ENCODE results near the gene SYPL1. TPM values are rescaled to one million over a fixed set of nuclear protein-coding genes. Genes with fewer than 3 reads are reported as not detected.
A peak's percentile ranks its signal among the peaks of the same experiment; 100 is the strongest.

SYPL1 gene
- total and polyA plus RNA-seq, 9 of the 15 experiments (the other 6 are each of a cell fraction or from before 2014, with no cell fraction given), result 23.8 to 214 (median 70.2) TPM

DNA sequence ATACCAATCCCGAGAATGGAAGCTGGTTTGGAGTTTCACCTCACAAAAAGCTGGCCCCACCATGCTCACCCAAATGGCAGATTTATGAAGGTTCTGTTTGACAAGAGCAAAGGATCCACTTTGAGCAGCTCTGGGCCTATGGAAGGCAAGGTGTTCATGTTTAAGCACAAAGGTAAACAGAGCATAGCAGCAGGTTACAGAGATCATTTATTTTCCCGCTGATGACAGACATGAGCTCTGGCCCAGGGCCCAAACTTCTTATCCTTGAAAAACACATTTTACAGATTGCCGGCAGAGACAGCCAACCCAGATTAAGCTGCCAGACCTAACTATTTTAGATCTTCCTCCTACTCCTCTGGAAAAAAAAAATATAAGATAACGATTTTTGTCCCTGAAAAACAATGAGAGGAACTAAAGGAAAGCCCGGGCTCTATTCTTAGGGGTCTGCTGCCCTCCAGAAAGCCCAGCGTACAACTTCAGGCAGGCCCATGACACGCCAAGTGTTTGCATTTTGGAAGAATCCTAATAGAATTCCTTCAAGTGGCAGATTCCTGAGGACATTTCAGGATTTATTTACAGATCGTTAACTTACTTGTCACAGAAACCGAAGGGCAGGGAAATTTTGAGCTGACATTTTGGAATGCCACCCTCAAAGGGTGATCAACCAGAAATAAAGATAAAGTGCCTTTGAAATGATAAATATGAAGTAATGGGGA, 40.0 kb downstream of the SYPL1 start (continued):
- TF ChIP-seq, protein P1, sequence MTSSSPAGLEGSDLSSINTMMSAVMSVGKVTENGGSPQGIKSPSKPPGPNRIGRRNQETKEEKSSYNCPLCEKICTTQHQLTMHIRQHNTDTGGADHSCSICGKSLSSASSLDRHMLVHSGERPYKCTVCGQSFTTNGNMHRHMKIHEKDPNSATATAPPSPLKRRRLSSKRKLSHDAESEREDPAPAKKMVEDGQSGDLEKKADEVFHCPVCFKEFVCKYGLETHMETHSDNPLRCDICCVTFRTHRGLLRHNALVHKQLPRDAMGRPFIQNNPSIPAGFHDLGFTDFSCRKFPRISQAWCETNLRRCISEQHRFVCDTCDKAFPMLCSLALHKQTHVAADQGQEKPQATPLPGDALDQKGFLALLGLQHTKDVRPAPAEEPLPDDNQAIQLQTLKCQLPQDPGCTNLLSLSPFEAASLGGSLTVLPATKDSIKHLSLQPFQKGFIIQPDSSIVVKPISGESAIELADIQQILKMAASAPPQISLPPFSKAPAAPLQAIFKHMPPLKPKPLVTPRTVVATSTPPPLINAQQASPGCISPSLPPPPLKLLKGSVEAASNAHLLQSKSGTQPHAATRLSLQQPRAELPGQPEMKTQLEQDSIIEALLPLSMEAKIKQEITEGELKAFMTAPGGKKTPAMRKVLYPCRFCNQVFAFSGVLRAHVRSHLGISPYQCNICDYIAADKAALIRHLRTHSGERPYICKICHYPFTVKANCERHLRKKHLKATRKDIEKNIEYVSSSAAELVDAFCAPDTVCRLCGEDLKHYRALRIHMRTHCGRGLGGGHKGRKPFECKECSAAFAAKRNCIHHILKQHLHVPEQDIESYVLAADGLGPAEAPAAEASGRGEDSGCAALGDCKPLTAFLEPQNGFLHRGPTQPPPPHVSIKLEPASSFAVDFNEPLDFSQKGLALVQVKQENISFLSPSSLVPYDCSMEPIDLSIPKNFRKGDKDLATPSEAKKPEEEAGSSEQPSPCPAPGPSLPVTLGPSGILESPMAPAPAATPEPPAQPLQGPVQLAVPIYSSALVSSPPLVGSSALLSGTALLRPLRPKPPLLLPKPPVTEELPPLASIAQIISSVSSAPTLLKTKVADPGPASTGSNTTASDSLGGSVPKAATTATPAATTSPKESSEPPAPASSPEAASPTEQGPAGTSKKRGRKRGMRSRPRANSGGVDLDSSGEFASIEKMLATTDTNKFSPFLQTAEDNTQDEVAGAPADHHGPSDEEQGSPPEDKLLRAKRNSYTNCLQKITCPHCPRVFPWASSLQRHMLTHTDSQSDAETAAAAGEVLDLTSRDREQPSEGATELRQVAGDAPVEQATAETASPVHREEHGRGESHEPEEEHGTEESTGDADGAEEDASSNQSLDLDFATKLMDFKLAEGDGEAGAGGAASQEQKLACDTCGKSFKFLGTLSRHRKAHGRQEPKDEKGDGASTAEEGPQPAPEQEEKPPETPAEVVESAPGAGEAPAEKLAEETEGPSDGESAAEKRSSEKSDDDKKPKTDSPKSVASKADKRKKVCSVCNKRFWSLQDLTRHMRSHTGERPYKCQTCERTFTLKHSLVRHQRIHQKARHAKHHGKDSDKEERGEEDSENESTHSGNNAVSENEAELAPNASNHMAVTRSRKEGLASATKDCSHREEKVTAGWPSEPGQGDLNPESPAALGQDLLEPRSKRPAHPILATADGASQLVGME (CRISPR knock-in tag; IDR thresholded peaks at IDR 0.05), result no peak
- TF ChIP-seq STAT5B (CRISPR knock-in tag; IDR thresholded peaks at IDR 0.05), result no peak
- peak; percentile 68 for TF ChIP-seq FOSL1 (tag; conservative IDR thresholded peaks at IDR 0.05)
- TF ChIP-seq ZKSCAN1 (IDR thresholded peaks at IDR 0.05; ENCODE audit: low read depth, low read length), result no peak
- TF ChIP-seq, protein P2, sequence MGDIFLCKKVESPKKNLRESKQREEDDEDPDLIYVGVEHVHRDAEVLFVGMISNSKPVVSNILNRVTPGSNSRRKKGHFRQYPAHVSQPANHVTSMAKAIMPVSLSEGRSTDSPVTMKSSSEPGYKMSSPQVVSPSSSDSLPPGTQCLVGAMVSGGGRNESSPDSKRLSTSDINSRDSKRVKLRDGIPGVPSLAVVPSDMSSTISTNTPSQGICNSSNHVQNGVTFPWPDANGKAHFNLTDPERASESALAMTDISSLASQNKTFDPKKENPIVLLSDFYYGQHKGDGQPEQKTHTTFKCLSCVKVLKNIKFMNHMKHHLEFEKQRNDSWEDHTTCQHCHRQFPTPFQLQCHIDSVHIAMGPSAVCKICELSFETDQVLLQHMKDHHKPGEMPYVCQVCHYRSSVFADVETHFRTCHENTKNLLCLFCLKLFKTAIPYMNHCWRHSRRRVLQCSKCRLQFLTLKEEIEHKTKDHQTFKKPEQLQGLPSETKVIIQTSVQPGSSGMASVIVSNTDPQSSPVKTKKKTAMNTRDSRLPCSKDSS (IDR thresholded peaks at IDR 0.05; ENCODE audit: low read depth, partially characterized antibody), result no peak
- peak; percentile 98 for TF ChIP-seq HDAC2 (IDR thresholded peaks at IDR 0.05)
- TF ChIP-seq, protein P3, sequence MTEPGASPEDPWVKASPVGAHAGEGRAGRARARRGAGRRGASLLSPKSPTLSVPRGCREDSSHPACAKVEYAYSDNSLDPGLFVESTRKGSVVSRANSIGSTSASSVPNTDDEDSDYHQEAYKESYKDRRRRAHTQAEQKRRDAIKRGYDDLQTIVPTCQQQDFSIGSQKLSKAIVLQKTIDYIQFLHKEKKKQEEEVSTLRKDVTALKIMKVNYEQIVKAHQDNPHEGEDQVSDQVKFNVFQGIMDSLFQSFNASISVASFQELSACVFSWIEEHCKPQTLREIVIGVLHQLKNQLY (CRISPR knock-in tag; conservative IDR thresholded peaks at IDR 0.05), result no peak
- TF ChIP-seq, protein P4, sequence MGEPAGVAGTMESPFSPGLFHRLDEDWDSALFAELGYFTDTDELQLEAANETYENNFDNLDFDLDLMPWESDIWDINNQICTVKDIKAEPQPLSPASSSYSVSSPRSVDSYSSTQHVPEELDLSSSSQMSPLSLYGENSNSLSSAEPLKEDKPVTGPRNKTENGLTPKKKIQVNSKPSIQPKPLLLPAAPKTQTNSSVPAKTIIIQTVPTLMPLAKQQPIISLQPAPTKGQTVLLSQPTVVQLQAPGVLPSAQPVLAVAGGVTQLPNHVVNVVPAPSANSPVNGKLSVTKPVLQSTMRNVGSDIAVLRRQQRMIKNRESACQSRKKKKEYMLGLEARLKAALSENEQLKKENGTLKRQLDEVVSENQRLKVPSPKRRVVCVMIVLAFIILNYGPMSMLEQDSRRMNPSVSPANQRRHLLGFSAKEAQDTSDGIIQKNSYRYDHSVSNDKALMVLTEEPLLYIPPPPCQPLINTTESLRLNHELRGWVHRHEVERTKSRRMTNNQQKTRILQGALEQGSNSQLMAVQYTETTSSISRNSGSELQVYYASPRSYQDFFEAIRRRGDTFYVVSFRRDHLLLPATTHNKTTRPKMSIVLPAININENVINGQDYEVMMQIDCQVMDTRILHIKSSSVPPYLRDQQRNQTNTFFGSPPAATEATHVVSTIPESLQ (CRISPR knock-in tag; IDR thresholded peaks at IDR 0.05), result peak; percentile 89; the same call in 1 of the 2 replicates
- no peak for TF ChIP-seq ZZZ3 (IDR thresholded peaks at IDR 0.05)
- TF ChIP-seq POLR2H (tag; IDR thresholded peaks at IDR 0.05; ENCODE audit: low read depth), result no peak
- peak; percentile 69; the same call in 1 of the 2 replicates for TF ChIP-seq L3MBTL2 (IDR thresholded peaks at IDR 0.05)
- no peak for TF ChIP-seq ZC3H4 (CRISPR knock-in tag; IDR thresholded peaks at IDR 0.05; ENCODE audit: borderline replicate concordance)
- TF ChIP-seq ZNF668 (CRISPR knock-in tag; IDR thresholded peaks at IDR 0.05), result no peak
- peak; percentile 91 for TF ChIP-seq MTA1 (IDR thresholded peaks at IDR 0.05; ENCODE audit: borderline replicate concordance)
- peak; percentile 44; the same call in 1 of the 2 replicates for TF ChIP-seq BHLHE40 (IDR thresholded peaks at IDR 0.05; ENCODE audit: low read length)
- TF ChIP-seq ZNF121 (CRISPR knock-in tag; conservative IDR thresholded peaks at IDR 0.05), result no peak
- peak; percentile 65 for TF ChIP-seq MYC (IDR thresholded peaks at IDR 0.05; ENCODE audit: low read depth, low read length)
- no peak for TF ChIP-seq MYC (CRISPR knock-in tag; IDR thresholded peaks at IDR 0.05; ENCODE audit: borderline replicate concordance, low read depth)

Data from K562 (cell line).